ENCODE results near the gene HK3. TPM values are rescaled to one million over a fixed set of nuclear protein-coding genes. Genes with fewer than 3 reads are reported as not detected.

The HK3 gene
- total RNA-seq, 2 donors from 2014 or later: 0.50 to 4.7 TPM

GRCh38 chr5:176879663-176880361 lies 19.3 kb downstream of the HK3 start:
- H3K27me3 ChIP-seq (replicated peaks; ENCODE audit: insufficient read depth): no peaks in the 10 kb centered on the region
- H3K4me1 ChIP-seq (replicated peaks): no peaks in the 10 kb centered on the region
- no peak overlapping the region for H3K4me3 ChIP-seq
- H3K9me3 ChIP-seq: no peaks in the 10 kb centered on the region
- DNase-seq (ENCODE audit: low spot score): no peak
- H3K27ac ChIP-seq: no peak overlapping the region
- H3K36me3 ChIP-seq: no peaks in the 10 kb centered on the region
- intact Hi-C loops (cut with DNase I): no loop called here
- TF ChIP-seq POLR2AphosphoS5 (IDR thresholded peaks at IDR 0.05) (no peak), POLR2A (IDR thresholded peaks at IDR 0.05) (no peak), CTCF (IDR thresholded peaks at IDR 0.05) (no peak)
- 62% methylated on average over 22 of the region's 23 CpGs for WGBS

- Histone ChIP-seq H3K9me3 (no peaks in the 10 kb centered on the region), H3K36me3 (no peaks in the 10 kb centered on the region), H3K27ac (no peak overlapping the region), H3K4me1 (replicated peaks) (no peaks in the 10 kb centered on the region), H3K4me3 (no peak overlapping the region), H3K27me3 (replicated peaks; ENCODE audit: insufficient read depth) (no peaks in the 10 kb centered on the region)
- TF ChIP-seq CTCF (IDR thresholded peaks at IDR 0.05) (no peak), POLR2AphosphoS5 (IDR thresholded peaks at IDR 0.05) (no peak), POLR2A (IDR thresholded peaks at IDR 0.05) (no peak)
- WGBS: 83% methylated on average over 23 of the region's 23 CpGs
- DNase-seq (ENCODE audit: low spot score): no peak
- intact Hi-C loops (cut with DNase I): no loop called here
These were observed 20.1 kb downstream of the HK3 start for GRCh38 chr5:176878906-176879662.

- no peaks in the 10 kb centered on the region for H3K27me3 ChIP-seq (replicated peaks; ENCODE audit: insufficient read depth)
These were observed 20.7 kb downstream of the HK3 start for GRCh38 chr5:176878463-176878862.

GRCh38 chr5:176877793-176878331 lies 21.3 kb downstream of the HK3 start:
- 79% methylated on average over 20 of the region's 21 CpGs for WGBS
- H3K27me3 ChIP-seq (replicated peaks; ENCODE audit: insufficient read depth): no peaks in the 10 kb centered on the region
- intact Hi-C loops (cut with DNase I): no loop called here

More at GRCh38 chr5:176878463-176878862, 20.7 kb downstream of the HK3 start:
- Histone ChIP-seq H3K4me3 (no peak overlapping the region), H3K36me3 (no peaks in the 10 kb centered on the region), H3K4me1 (replicated peaks) (no peaks in the 10 kb centered on the region), H3K27ac (no peak overlapping the region), H3K9me3 (no peaks in the 10 kb centered on the region)
- intact Hi-C loops (cut with DNase I): no loop called here
- WGBS: 89% methylated on average over 12 of the region's 12 CpGs
- no peak for DNase-seq (ENCODE audit: low spot score)
- TF ChIP-seq CTCF (IDR thresholded peaks at IDR 0.05) (no peak), POLR2AphosphoS5 (IDR thresholded peaks at IDR 0.05) (no peak), POLR2A (IDR thresholded peaks at IDR 0.05) (no peak)

More at GRCh38 chr5:176877793-176878331, 21.3 kb downstream of the HK3 start:
- H3K4me1 ChIP-seq (replicated peaks): no peaks in the 10 kb centered on the region
- TF ChIP-seq CTCF (IDR thresholded peaks at IDR 0.05) (no peak), POLR2A (IDR thresholded peaks at IDR 0.05) (no peak), POLR2AphosphoS5 (IDR thresholded peaks at IDR 0.05) (no peak)
- H3K27ac ChIP-seq: no peak overlapping the region
- no peak for DNase-seq (ENCODE audit: low spot score)
- no peaks in the 10 kb centered on the region for H3K9me3 ChIP-seq
- no peak overlapping the region for H3K4me3 ChIP-seq
- H3K36me3 ChIP-seq: no peaks in the 10 kb centered on the region

Data from prostate gland (tissue), 2 donors.